OCI-LY3 (cell line): ENCODE measurements around the gene TDRD1.

Experiments
- H2AFZ ChIP-seq: fragments of 200-600, 300-600 bp; shearing (Covaris generic); 2 replicates; pipeline ENCODE4 v1.6.0; 2014; ENCODE audit warnings: antibody characterized with exemption, low read depth, low read length
- H3K27ac ChIP-seq: fragments of 200-600, 300-600 bp; sonication (generic); 2 replicates; pipeline ENCODE4 v1.5.1; 2014; ENCODE audit warnings: mild to moderate bottlenecking, low read length, moderate library complexity, mixed read lengths
- H3K27me3 ChIP-seq: fragments of 200-600, 300-600 bp; sonication (generic); 2 replicates; pipeline ENCODE4 v1.6.1; 2014; ENCODE audit warnings: low read depth, low read length, mixed read lengths
- H3K36me3 ChIP-seq: fragments of 200-600, 300-600 bp; sonication (generic); replicated peaks from 2 replicates; pipeline ENCODE3; 2014; ENCODE audit warnings: low read depth, low read length, mixed read lengths
- H3K4me1 ChIP-seq: fragments of 300-600, 200-600 bp; sonication (generic); 2 replicates; pipeline ENCODE4 v1.6.1; 2014; ENCODE audit warnings: low read length, mixed read lengths
- H3K4me2 ChIP-seq: fragments of 200-600, 300-600 bp; sonication (generic); 2 replicates; pipeline ENCODE4 v1.6.1; 2014; ENCODE audit warnings: low read length, mixed read lengths
- H3K4me3 ChIP-seq: fragments of 300-600, 200-600 bp; sonication (generic); 2 replicates; pipeline ENCODE4 v1.5.1; 2014; ENCODE audit warnings: antibody characterized with exemption, mild to moderate bottlenecking, low read length, moderate library complexity
- H3K79me2 ChIP-seq: fragments of 300-600, 200-600 bp; shearing (Covaris generic); 2 replicates; pipeline ENCODE4 v1.6.1; 2014; ENCODE audit warnings: mild to moderate bottlenecking, low read length, mixed read lengths
- H3K9ac ChIP-seq: fragments of 300-600, 200-600 bp; shearing (Covaris generic); 2 replicates; pipeline ENCODE4 v1.6.0; 2014; ENCODE audit warnings: mild to moderate bottlenecking, low read length, moderate library complexity
- H3K9me3 ChIP-seq: fragments of 200-600, 300-600 bp; shearing (Covaris generic); 2 replicates; pipeline ENCODE4 v1.6.1; 2014; ENCODE audit warnings: low read length, mixed read lengths; ENCODE audit not compliant: insufficient read depth
- H4K20me1 ChIP-seq: fragments of 200-600, 300-600 bp; sonication (generic); 2 replicates; pipeline ENCODE4 v1.6.1; 2016; ENCODE audit warnings: low read length, mixed read lengths; ENCODE audit not compliant: insufficient read depth
- CTCF ChIP-seq: fragments of 200-600, 300-600 bp; sonication (generic); IDR thresholded peaks from 2 replicates; pipeline ENCODE4 v1.5.1; 2014; ENCODE audit warnings: antibody characterized with exemption, low read length, low read depth
- EZH2phosphoT487 ChIP-seq: fragments of 200-600 bp; shearing (Covaris generic); IDR thresholded peaks from 2 replicates; pipeline ENCODE4 v1.6.1; 2018; ENCODE audit warnings: antibody characterized with exemption, mixed run types, low read depth

Gene TDRD1

GRCh38 chr10:114271075-114271778, 92.1 kb downstream of the TDRD1 start:
- TF ChIP-seq EZH2phosphoT487 (no peak), CTCF (no peak)
- H3K4me2 ChIP-seq, result no peak overlapping the region
- no peaks in the 10 kb centered on the region for H3K36me3 ChIP-seq
- H3K9ac ChIP-seq, result no peak overlapping the region
- peaks cover 5% of the 10 kb centered on the region; the same call in 1 of the 2 replicates for H3K27me3 ChIP-seq
- no peaks in the 10 kb centered on the region for H3K4me1 ChIP-seq
- no peaks in the 10 kb centered on the region for H3K79me2 ChIP-seq
- H3K27ac ChIP-seq, result no peak overlapping the region
- H3K9me3 ChIP-seq, result no peaks in the 10 kb centered on the region
- H3K4me3 ChIP-seq, result no peak overlapping the region
- H2AFZ ChIP-seq, result no peak overlapping the region
- H4K20me1 ChIP-seq, result no peaks in the 10 kb centered on the region

GRCh38 chr10:114271779-114272167, 92.6 kb downstream of the TDRD1 start:
- Histone ChIP-seq H3K79me2 (no peaks in the 10 kb centered on the region), H3K4me2 (no peak overlapping the region), H3K9ac (no peak overlapping the region), H3K27me3 (peaks cover 5% of the 10 kb centered on the region; the same call in 1 of the 2 replicates), H3K4me1 (no peaks in the 10 kb centered on the region), H3K4me3 (no peak overlapping the region), H3K36me3 (no peaks in the 10 kb centered on the region), H3K27ac (no peak overlapping the region), H2AFZ (no peak overlapping the region), H3K9me3 (no peaks in the 10 kb centered on the region), H4K20me1 (no peaks in the 10 kb centered on the region)
- no peak for TF ChIP-seq EZH2phosphoT487
- TF ChIP-seq CTCF, result no peak

DNA sequence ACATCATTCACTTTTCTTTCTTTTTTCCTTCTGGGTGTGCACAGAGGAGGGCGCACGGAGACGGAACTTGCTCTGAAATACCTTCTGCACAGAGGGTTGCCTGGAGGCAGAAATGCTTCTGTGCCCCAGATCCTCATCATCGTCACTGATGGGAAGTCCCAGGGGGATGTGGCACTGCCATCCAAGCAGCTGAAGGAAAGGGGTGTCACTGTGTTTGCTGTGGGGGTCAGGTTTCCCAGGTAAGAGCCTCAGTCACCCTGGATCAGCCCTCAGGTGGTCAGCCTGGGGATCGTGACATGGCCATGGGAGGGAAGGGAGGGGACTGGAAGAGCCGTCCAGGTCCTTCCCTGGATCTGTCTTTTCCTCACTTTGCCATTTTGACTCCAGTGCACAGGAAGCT, 93.5 kb downstream of the TDRD1 start:
- H3K79me2 ChIP-seq, result no peaks in the 10 kb centered on the region
- no peak overlapping the region for H3K27ac ChIP-seq
- no peak overlapping the region for H2AFZ ChIP-seq
- no peaks in the 10 kb centered on the region for H3K36me3 ChIP-seq
- no peak overlapping the region for H3K4me2 ChIP-seq
- no peak overlapping the region for H3K9ac ChIP-seq
- no peaks in the 10 kb centered on the region for H3K9me3 ChIP-seq
- H4K20me1 ChIP-seq, result no peaks in the 10 kb centered on the region
- H3K4me3 ChIP-seq, result no peak overlapping the region
- TF ChIP-seq EZH2phosphoT487 (no peak), CTCF (no peak)
- no peaks in the 10 kb centered on the region for H3K4me1 ChIP-seq
- H3K27me3 ChIP-seq, result peaks cover 5% of the 10 kb centered on the region; the same call in 1 of the 2 replicates

GRCh38 chr10:114273910-114274309, 94.8 kb downstream of the TDRD1 start:
- Histone ChIP-seq H3K36me3 (no peaks in the 10 kb centered on the region), H3K27me3 (peaks cover 5% of the 10 kb centered on the region; the same call in 1 of the 2 replicates), H3K27ac (no peak overlapping the region), H3K4me1 (no peaks in the 10 kb centered on the region), H3K9me3 (no peaks in the 10 kb centered on the region), H3K9ac (no peak overlapping the region), H2AFZ (no peak overlapping the region), H4K20me1 (no peaks in the 10 kb centered on the region), H3K4me3 (no peak overlapping the region), H3K4me2 (no peak overlapping the region), H3K79me2 (no peaks in the 10 kb centered on the region)
- TF ChIP-seq EZH2phosphoT487 (no peak), CTCF (no peak)
